HG03432 (cell line): ENCODE measurements around the gene SPATS2.
"Not testable (repeated sequence)": the region's sequence is repeated elsewhere in the genome, so short reads cannot be mapped to it uniquely, and the experiment has no call there.

Experiments
- ATAC-seq: cut with Tn5 transposase; IDR thresholded peaks from one replicate; pipeline ENCODE4 v1.9.1; 2021; ENCODE audit warnings: mild to moderate bottlenecking, moderate library complexity; ENCODE audit not compliant: unreplicated experiment

SPATS2 gene

GRCh38 chr12:49507139-49507538 is 139.9 kb downstream of the SPATS2 start:
- ATAC-seq: no peak

- ATAC-seq: not testable (repeated sequence)
Measured at GRCh38 chr12:49509681-49510080, 142.4 kb downstream of the SPATS2 start.

- ATAC-seq: no peak
Measured at GRCh38 chr12:49511410-49511809, 144.1 kb downstream of the SPATS2 start.

GRCh38 chr12:49512546-49512945 is 145.3 kb downstream of the SPATS2 start:
- no peak for ATAC-seq

GRCh38 chr12:49515266-49515665 is 148.0 kb downstream of the SPATS2 start:
- ATAC-seq: no peak

GRCh38 chr12:49518914-49519573 is 151.8 kb downstream of the SPATS2 start:
- ATAC-seq: no peak

GRCh38 chr12:49519574-49519936 is 152.3 kb downstream of the SPATS2 start:
- ATAC-seq: no peak

GRCh38 chr12:49521389-49521788 is 154.1 kb downstream of the SPATS2 start:
- ATAC-seq: no peak

- ATAC-seq: no peak
Measured at GRCh38 chr12:49524660-49525324, 157.5 kb downstream of the SPATS2 start.

- no peak for ATAC-seq
Measured at GRCh38 chr12:49525942-49526341, 158.7 kb downstream of the SPATS2 start.

GRCh38 chr12:49527361-49528130 is 160.3 kb downstream of the SPATS2 start:
- no peak for ATAC-seq

- no peak for ATAC-seq
Measured at GRCh38 chr12:49529414-49529813, 162.2 kb downstream of the SPATS2 start.

GRCh38 chr12:49531745-49532144 is 164.5 kb downstream of the SPATS2 start:
- no peak for ATAC-seq

- ATAC-seq: no peak
Measured at GRCh38 chr12:49533331-49533730, 166.1 kb downstream of the SPATS2 start.

- ATAC-seq: not testable (repeated sequence)
Measured at GRCh38 chr12:49534122-49534521, 166.9 kb downstream of the SPATS2 start.

GRCh38 chr12:49534731-49535278 is 167.5 kb downstream of the SPATS2 start:
- no peak for ATAC-seq

GRCh38 chr12:49535921-49536525 is 168.8 kb downstream of the SPATS2 start:
- ATAC-seq: no peak

- no peak for ATAC-seq
Measured at GRCh38 chr12:49536526-49537071, 169.3 kb downstream of the SPATS2 start.

GRCh38 chr12:49537231-49537751 is 170.0 kb downstream of the SPATS2 start:
- ATAC-seq: no peak

- no peak for ATAC-seq
Measured at GRCh38 chr12:49537752-49538509, 170.7 kb downstream of the SPATS2 start.
